Pancreas (tissue), 10 donors: ENCODE results near the gene SPTBN2. TPM values are rescaled to one million over a fixed set of nuclear protein-coding genes. Genes with fewer than 3 reads are reported as not detected.

Experiments
- ATAC-seq, 4 donors: fragments of 200-7000 bp; cut with Tn5 transposase; one replicate each; pipeline versions ENCODE4 v1.8.0 to v1.9.1; 2020; ENCODE audit warnings: mild to moderate bottlenecking in 4 of 4, moderate library complexity in 4 of 4
- DNase-seq, 6 donors: peaks; one replicate each; pipeline ENCODE4 v3.0.0-alpha.2; 2020
- FAIRE-seq: peaks from 2 replicates; lab custom pipeline; 2012; peaks lifted over from hg19 to GRCh38; lab: Jason Lieb, UNC
- H3K27ac ChIP-seq, 4 donors: fragments of 200-600 bp; sonication (generic); 1 replicate in 3 of 4; 2 replicates in 1 of 4; pipeline versions ENCODE4 v1.5.0 to v1.8.0; 2020
- H3K27me3 ChIP-seq, 4 donors: fragments of 200-600 bp; one replicate each; pipeline ENCODE4 v1.8.0; 2021
- H3K36me3 ChIP-seq, 3 donors: fragments of 200-600 bp; sonication (generic) in 1 of 3; one replicate each; pipeline versions ENCODE4 v1.5.0 to v1.8.0; 2020 to 2021
- H3K4me1 ChIP-seq, 3 donors: fragments of 200-600 bp; one replicate each; pipeline ENCODE4 v1.8.0; 2021
- H3K4me3 ChIP-seq, 4 donors: fragments of 200-600 bp; sonication (generic) in 2 of 4; one replicate each; pipeline versions ENCODE4 v1.5.0 to v1.8.0; 2020 to 2021
- H3K9me3 ChIP-seq, 4 donors: fragments of 200-600 bp; one replicate each; pipeline ENCODE4 v1.8.0; 2021
- WGBS, 2 donors: extraction: QIAGEN DNeasy Blood & Tissue Kit; methylation state at CpG; one replicate each; pipeline ENCODE4 v1.1.7; 2013; 5-methylcytosine and 5-hydroxymethylcytosine counted together
- intact Hi-C, 3 donors: fragments of 100-400 bp; cut with DNase I; formaldehyde crosslinking; loops; one replicate each; pipeline versions ENCODE4 v1.11.1 to v1.14.2; 2022
- polyA plus RNA-seq, 2 donors: library from polyadenylated mRNA; stranded (reverse); fragments of 200-250 nt; gene quantifications; one replicate each; pipeline ENCODE4 v1.2.3, GENCODE V29; 2013
- total RNA-seq, 6 donors: library from RNA; stranded (reverse); fragmentation: NEBNext Ultra II Directional in 4 of 6; extraction: Animal tissue kit (Norgen Biotek cat#: 25700) in 4 of 6; gene quantifications; one replicate each; pipeline versions ENCODE4 v1.2.1 to v1.2.4, GENCODE V29; 2021 to 2023
- TF ChIP-seq, protein P1 (sequence below), 4 donors: fragments of 200-600 bp; sonication (generic) in 3 of 4; IDR thresholded peaks; one replicate each; pipeline versions ENCODE4 v1.5.0 to v1.8.0; 2021; ENCODE audit warnings: antibody characterized with exemption in 4 of 4
- donor health status: healthy with polysubstance abuse.
- donor health status: DM: no; HTN: no; CAD: no; lungs with moderate emphysema.
- donor health status: DM: no; HTN: no; CAD: no.
- donor health status: control.
- donor health status: control.
- donor health status: Bipolar disorder and iron deficiency.
- donor health status: DM: yes; HTN: yes; CAD: no.
- donor health status: DM: no; HTN: no; CAD: no.
- donor health status: DM: no; HTN: no; CAD: no.
- donor health status: DM: yes; HTN: yes; CAD: no.

The SPTBN2 gene
- total and polyA plus RNA-seq, 8 donors: 17.8 to 59.8 (median 38.7) TPM

DNA sequence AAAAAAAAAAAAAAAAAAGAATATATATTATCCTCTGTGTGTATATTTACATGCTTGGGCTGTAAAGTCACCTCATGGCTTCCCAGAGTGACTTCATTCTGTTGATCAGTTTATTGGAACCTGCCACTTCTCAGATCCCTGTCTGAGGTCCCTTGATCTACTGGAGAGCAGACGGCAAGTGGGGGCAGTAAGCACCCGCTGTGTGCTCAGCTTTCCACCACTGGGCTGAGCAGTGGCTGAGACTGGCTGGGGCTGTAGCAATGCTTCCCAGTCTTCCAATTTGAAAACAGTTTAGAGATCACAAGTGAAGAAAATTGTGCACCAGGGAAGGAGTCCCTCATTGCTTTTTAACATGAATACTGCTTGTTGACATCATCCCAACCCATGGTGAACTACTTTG, 44.4 kb downstream of the SPTBN2 start:
- Histone ChIP-seq H3K36me3 (peaks cover 0 to 10% (median 0%) of the 10 kb centered on the region in 3 donors), H3K9me3 (no peaks in the 10 kb centered on the region), H3K4me3 (no peak overlapping the region), H3K4me1 (no peaks in the 10 kb centered on the region), H3K27me3 (no peaks in the 10 kb centered on the region), H3K27ac (no peak overlapping the region)
- DNase-seq: no peak
- ATAC-seq: no peak
- TF ChIP-seq, protein P1, sequence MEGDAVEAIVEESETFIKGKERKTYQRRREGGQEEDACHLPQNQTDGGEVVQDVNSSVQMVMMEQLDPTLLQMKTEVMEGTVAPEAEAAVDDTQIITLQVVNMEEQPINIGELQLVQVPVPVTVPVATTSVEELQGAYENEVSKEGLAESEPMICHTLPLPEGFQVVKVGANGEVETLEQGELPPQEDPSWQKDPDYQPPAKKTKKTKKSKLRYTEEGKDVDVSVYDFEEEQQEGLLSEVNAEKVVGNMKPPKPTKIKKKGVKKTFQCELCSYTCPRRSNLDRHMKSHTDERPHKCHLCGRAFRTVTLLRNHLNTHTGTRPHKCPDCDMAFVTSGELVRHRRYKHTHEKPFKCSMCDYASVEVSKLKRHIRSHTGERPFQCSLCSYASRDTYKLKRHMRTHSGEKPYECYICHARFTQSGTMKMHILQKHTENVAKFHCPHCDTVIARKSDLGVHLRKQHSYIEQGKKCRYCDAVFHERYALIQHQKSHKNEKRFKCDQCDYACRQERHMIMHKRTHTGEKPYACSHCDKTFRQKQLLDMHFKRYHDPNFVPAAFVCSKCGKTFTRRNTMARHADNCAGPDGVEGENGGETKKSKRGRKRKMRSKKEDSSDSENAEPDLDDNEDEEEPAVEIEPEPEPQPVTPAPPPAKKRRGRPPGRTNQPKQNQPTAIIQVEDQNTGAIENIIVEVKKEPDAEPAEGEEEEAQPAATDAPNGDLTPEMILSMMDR (IDR thresholded peaks at IDR 0.05): no peak
- WGBS, 2 donors: 94% methylated on average over 2 of the region's 2 CpGs
- intact Hi-C loops: loop anchor here in 2 of 3 donors (10.0 kb wide), 1 partner anchor 270 kb away; no protein-coding TSS in a partner anchor
- no peak for FAIRE-seq

GRCh38 chr11:66683877-66684276, 45.1 kb downstream of the SPTBN2 start:
- TF ChIP-seq, protein P1 (IDR thresholded peaks at IDR 0.05): no peak
- Histone ChIP-seq H3K9me3 (no peaks in the 10 kb centered on the region), H3K27ac (no peak overlapping the region), H3K27me3 (no peaks in the 10 kb centered on the region), H3K4me3 (no peak overlapping the region), H3K36me3 (peaks cover 0 to 9% (median 0%) of the 10 kb centered on the region in 3 donors), H3K4me1 (no peaks in the 10 kb centered on the region)
- ATAC-seq (no peak), FAIRE-seq (no peak), DNase-seq (no peak)
- WGBS, 2 donors: 84 to 85% methylated on average over 8 of the region's 8 CpGs
- intact Hi-C loops: loop anchor here in 2 of 3 donors (10.0 kb wide), 1 partner anchor 269 kb away; no protein-coding TSS in a partner anchor

DNA sequence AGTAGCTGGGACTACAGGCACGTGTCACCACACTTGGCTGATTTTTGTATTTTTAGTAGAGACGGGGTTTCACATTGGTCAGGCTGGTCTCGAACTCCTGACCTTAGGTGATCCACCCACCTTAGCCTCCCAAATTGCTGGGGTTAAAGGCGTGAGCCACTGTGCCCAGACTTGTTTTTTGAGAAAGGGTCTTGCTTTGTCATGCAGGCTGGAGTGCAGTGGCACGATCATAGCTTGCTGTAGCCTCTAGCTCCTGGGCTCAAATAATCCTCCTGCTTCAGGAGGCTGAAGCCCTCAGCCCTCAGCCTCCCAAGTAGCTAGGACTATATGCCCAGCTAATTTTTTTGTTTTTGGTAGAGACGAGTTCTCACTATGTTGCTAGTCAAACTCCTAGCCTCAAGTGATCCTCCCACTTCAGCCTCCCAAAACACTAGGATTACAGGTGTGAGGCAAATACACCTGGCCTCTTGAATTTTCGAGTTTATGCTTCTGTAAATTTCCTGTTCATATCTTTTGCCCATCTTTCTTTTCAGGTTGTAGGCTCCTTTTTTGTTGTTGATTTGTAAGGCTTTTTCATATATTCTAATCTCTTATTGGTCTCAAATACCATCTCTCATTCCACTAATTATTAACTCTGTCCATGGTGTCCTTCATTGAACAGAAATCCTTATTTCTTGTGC, 47.9 kb downstream of the SPTBN2 start:
- Histone ChIP-seq H3K36me3 (no peaks in the 10 kb centered on the region), H3K4me1 (peaks cover 0 to 5% (median 2%) of the 10 kb centered on the region in 3 donors), H3K9me3 (no peaks in the 10 kb centered on the region), H3K27ac (no peak overlapping the region), H3K27me3 (no peaks in the 10 kb centered on the region), H3K4me3 (no peak overlapping the region)
- intact Hi-C loops: loop anchor here in 2 of 3 donors (10.0 kb wide), 1 partner anchor 266 kb away; no protein-coding TSS in a partner anchor
- DNase-seq (no peak), FAIRE-seq (no peak), ATAC-seq (no peak)
- TF ChIP-seq, protein P1 (IDR thresholded peaks at IDR 0.05): no peak
- 84 to 89% methylated on average over 7 of the region's 7 CpGs for WGBS, 2 donors

GRCh38 chr11:66677599-66678375, 51.2 kb downstream of the SPTBN2 start, which contains the start of gene RBM4B:
Gene RBM4B, minus strand, starts transcription at chr11:66677887. Its CDS starts 808 bp downstream, at chr11:66677079.
- peaks cover 4 to 22% (median 16%) of the 10 kb centered on the region in 3 donors for H3K4me1 ChIP-seq
- WGBS, 2 donors: 1% methylated on average over 45 to 61 of the region's 61 CpGs

More at GRCh38 chr11:66677599-66678375, 51.2 kb downstream of the SPTBN2 start, which contains the start of gene RBM4B:
- peak; percentile 94 to 98 (median 96) for DNase-seq
- FAIRE-seq: no peak
- H3K9me3 ChIP-seq: no peaks in the 10 kb centered on the region
- H3K4me3 ChIP-seq: peak within 1 kb of the TSS; percentile 60 to 71 (median 68)
- no peaks in the 10 kb centered on the region for H3K36me3 ChIP-seq
- TF ChIP-seq, protein P1 (IDR thresholded peaks at IDR 0.05): no peak
- peak; percentile 93 to 98 (median 95) for ATAC-seq
- peak within 1 kb of the TSS; percentile 86 to 98 (median 94) for H3K27ac ChIP-seq
- intact Hi-C loops: loop anchor here in 1 of 3 donors (2.0 kb wide), 1 partner anchor 99 kb away; no protein-coding TSS in a partner anchor
- H3K27me3 ChIP-seq: no peaks in the 10 kb centered on the region
